GM19023 (cell line): Measurements from ENCODE around the gene ADSS2.

Experiments used
- ATAC-seq: cut with Tn5 transposase; IDR thresholded peaks from one replicate; pipeline ENCODE4 v1.9.1; 2021; ENCODE audit warnings: mild to moderate bottlenecking, moderate library complexity; ENCODE audit not compliant: unreplicated experiment

Gene ADSS2

GRCh38 chr1:244447024-244447423 lies 4.7 kb downstream of the ADSS2 start:
- ATAC-seq: no peak

DNA sequence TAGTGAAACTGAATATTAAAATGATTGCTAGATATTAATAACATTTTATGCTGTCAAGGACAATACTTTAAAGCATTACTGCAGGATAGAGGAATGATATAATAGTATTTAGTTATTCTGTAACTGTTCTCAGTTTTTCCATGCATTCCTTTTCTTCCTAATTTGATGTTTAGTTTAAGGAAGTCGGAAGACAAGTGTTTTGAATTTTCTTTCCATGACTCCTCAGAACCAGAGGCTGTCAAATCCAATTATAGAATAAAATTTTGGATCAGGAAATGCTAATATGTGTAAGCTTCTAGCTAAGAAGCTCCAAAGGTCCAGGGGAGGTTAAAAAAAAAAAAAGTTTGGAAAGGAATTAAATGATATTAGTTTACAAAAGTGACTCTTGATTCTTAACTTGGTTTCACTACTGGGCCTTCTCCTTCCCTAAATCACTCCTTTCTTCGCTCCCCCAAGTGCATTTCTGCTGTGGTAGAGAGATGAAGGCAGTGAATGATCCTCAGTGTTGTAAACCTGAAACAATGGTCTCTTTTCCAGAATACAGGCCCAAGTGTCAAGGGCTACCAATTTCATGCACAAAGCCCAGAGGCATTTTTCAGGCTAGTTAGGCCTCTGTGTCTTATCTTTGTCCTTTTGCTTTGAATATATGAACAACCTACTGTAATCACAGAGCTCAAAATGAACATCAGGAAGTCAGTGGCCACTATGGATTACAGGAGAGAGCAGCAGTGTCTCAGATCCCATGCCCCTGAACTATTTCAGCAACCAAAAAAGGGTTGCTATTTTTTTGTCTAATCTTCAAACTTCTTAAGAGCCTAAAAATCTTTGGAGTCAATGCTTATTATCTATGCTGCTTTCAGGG lies 6.2 kb downstream of the ADSS2 start:
- no peak for ATAC-seq

DNA sequence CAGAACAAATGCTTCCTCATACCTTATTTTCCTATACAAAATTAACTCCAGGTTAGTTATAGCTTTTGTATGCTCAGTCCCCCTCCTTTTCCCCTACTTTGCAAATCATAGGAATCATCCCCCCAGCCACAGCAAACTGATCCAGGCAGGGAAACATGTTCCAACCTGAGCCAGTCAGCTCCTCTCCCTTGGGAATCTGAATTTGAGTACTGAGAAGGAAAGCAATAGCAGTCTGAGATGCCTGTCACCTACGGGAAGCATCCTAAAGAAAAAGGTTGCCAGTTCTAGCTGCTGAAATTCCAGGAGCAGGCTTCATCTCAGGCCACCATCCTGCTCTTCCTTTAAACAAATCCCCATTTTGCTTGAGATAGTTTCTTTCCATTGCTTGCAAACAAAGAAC lies 6.9 kb downstream of the ADSS2 start:
- ATAC-seq: no peak

DNA sequence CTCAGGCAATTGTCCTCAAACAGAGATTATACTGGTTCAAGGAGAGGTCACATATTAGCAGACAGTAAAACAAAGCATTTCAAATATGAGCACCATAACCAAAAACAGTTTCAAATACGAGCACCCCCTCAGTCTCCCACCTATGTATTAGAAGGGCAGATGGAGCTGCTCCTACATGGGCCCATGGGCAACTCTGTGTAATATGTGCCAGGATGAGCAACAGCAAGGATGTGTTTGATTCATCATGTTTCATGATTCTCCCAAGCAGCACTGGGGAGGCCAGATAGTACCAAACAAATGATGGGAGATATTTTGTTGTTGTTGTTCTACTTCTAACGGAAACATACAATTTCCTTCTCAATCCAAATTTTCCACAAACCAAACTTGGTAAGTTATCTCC lies 8.9 kb downstream of the ADSS2 start:
- ATAC-seq: no peak

DNA sequence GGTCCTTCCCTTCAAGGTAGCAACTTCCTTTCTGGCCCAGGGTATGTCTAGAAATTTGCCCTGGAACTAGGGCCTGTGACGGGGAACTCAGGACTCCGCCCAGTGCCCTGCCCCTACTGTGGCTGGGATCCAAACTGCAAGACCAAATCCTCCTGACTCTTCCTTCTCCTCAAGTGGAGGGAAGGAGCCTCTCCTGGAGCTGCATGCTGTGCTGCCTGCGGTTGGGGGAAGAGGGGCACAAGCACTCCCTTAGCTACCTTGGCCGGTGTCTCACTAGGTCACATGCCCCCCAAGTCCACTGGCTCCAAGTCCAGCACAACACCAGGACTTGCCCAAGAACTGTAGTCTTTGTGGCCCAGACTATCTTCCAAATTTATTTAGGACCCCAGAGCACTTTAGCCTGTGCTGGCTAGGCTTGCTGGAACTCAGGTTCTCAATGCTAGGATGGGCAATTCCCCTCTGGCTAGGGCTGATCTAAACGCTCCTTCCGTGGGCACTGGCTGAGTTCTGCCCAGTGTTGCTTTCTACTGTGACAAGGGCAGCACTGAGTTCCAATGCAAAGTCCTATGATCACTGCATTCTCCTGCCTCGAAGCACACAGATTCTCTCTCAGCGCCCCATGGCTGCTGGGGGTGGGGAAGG lies 12.2 kb downstream of the ADSS2 start:
- ATAC-seq: no peak

GRCh38 chr1:244437086-244437468 lies 14.6 kb downstream of the ADSS2 start:
- no peak for ATAC-seq

DNA sequence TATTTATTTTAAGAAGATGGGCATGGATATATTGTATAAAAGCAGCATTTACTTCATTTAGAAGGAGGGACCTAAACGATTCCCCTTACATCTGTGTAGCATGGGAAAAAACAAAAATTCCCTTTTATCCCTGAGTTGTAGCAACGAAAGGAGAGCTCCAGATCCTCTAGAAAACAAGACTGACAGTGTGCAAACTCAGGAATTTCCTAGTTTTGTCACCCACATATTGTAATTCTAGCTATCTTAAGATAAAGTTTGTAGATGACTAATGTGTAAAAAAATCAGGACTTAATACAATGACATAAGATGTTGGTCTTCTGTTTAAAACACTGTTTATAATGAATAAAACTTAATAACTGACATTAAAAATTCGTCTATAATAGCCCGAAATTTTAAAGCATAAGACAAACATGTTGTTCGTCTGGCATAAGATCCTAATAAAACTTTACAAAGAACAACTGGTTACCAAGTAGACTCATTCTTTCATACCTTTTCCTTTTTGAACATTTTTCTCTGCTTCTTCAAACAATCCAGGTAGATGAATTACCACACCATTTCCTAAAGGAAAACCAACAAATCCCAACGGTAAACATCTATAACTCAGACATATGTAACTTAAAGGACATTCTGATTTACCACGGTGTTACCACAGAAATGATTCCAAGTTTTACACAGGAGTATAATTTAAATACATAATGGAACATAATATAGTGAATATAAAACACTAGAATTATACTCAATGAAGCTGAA lies 15.2 kb downstream of the ADSS2 start:
- ATAC-seq: no peak

- ATAC-seq: no peak
Observed at GRCh38 chr1:244435562-244436205, 16.0 kb downstream of the ADSS2 start.

DNA sequence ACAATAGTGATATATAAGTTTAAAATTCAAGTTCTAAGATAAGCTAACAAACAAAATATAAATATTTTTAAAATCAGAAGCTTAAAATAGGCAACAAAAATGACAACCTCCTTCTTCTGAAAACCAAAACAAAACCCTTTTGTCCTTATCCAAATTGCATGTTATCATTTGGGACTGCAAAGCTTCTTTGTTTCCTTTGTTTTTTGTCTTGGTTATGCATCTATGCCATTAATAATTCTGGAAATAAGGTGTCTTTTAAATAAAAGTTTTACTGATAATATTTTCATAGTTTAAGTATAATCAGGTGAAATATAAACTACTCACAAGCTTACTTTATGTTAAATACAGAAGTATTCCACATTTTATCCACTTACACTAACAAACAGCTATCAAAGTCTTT lies 20.5 kb downstream of the ADSS2 start:
- no peak for ATAC-seq

DNA sequence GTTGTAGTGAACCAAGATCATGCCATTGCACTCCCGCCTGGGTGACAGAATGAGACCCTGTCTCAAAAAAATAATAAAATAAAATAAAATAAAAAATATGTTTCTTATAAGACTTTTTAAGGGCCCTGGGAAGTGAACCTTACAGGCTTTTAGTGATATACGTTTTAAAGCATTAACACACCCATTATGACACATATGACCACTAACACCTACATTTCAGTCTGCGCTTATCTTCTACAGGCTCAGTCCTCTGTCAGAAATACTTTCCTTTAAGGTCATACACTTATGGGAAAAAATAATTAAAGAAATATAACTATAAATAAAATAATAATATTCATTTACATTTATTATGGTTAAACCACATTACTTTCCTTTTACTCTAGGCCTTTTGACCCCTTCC lies 21.9 kb downstream of the ADSS2 start:
- ATAC-seq: no peak

DNA sequence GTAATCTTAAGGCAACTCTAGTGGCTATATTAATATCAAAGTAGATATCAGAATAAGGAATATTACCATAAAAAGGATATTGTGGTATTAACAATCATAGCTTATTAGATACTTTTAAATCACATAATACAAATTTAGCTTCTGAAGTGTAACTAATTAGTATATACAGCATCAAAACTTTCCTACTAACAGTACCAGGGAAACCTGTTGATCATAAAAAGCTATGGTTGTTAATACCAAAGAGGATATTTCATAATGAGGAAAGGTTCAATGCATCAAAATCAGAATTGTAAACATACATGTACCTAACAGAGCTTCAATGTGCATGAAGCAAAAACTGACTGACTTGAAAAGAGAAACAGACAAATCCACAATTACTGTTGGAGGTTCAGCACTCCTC lies 24.1 kb downstream of the ADSS2 start:
- ATAC-seq: no peak

- ATAC-seq: no peak
Observed at GRCh38 chr1:244424649-244425334, 26.9 kb downstream of the ADSS2 start.

- ATAC-seq: no peak
Observed at GRCh38 chr1:244422174-244422573, 29.5 kb downstream of the ADSS2 start.

- ATAC-seq: no peak
Observed at GRCh38 chr1:244419024-244419423, 32.7 kb downstream of the ADSS2 start.

- no peak for ATAC-seq
Observed at GRCh38 chr1:244414543-244414942, 37.2 kb downstream of the ADSS2 start.

DNA sequence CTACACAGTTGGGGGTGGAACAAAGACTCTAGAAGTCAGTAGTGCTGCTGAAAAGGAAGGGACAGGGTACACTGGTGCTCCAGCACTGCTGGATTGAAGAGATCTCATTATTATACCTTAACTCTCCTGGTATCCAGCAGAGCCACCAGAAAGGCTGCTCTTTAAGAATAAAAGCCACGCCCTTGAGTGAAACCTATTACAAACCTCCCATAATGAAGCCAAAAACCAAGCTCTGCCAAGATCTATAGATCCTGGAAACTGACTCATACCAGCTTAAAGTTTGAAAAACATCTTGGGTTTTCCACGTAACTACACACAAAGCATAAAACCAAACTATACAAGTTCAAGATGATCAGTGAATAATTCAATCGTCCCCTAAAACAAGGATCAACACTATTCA lies 38.0 kb downstream of the ADSS2 start:
- ATAC-seq: no peak

DNA sequence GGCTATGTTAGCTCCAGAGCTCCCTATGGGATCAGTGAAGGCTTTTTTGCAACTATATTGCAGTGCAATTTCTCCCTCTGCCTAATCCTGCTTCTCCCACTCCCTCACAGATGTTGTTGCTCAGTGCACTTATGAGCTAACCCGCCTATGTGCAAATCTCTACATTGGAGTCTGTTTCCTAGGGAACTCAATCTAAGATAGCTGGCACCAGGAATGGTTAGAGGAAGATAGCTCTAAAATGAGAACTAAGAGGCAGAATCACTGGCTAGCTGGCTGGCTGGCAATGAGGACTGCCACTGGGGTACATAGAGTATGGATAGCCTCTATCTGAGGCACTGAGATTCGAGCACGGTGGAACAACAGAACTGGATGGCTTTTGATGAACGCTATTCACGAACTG lies 39.5 kb downstream of the ADSS2 start:
- ATAC-seq: no peak

DNA sequence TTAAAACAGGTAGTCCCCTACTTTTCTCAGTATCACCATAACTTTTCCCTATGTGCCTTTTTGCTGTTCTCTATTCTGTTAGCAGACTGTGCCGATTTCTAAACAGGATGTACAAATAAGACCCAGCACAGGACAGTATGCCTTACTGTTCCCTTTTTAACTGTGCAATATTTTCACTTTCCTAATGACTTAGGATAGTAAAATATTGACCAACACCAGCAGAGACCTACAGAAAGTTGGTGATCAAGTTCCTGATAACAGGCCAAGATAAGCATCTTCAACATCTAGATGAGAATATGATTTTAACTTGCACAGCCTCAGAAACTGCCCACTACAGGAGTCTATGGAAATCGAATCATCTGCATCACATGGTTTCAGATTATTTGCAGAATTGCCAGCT lies 42.0 kb downstream of the ADSS2 start:
- ATAC-seq: peak; percentile 64

DNA sequence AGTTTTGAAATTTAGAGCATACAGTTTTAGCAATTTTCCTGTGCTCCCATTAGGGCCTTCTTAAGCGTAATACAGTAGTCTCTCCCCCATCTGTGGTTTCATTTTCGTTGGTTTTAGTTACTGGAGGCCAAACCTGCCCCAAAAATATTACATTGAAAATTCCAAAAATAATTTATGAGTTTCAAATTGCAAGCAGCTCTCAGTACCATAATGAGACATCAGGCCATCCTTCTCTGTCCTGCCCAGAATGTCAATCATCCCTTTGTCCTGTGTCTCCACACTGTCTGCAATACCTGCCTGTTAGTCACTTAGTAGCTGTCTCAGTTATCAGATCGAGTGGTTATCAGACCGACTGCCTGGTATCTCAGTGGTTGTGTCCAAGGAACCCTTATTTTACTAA lies 45.4 kb downstream of the ADSS2 start:
- peak; percentile 78 for ATAC-seq

- no peak for ATAC-seq
Observed at GRCh38 chr1:244405856-244406255, 45.9 kb downstream of the ADSS2 start.

DNA sequence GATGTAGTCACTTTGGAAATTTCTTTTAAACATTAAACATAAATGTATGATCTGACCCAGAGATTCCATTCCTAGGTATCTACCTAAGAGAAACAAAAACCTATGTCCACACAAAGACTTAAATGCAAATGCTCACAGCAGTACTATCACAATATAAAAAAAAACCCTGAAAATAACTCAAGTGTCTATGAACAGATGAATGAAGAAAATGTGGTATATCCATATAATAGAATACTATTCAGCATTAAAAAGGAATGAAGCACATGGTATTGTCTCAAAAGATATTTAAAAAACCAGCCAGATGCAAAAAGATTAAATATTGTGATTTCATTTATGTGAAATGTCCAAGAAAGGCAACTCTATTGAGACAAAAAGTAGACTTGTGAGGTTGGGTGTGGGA lies 48.3 kb downstream of the ADSS2 start:
- no peak for ATAC-seq
